PC-3 (cell line): ENCODE measurements around the gene GORASP1. TPM values are rescaled to one million over a fixed set of nuclear protein-coding genes. Genes with fewer than 3 reads are reported as not detected.
A peak's percentile ranks its signal among the peaks of the same experiment; 100 is the strongest.

ENCODE experiments used
- ATAC-seq: fragments of 200-7000 bp; cut with Tn5 transposase; 2 replicates; pipeline ENCODE4 v1.9.1; 2020; ENCODE audit warnings: mild to moderate bottlenecking, moderate library complexity
- BruUV-seq: library from RNA; stranded (reverse); fragments of 400-500 nt; replicated peaks from 2 replicates; lab custom pipeline; 2021; lab: Mats Ljungman, UMichigan
- CTCF ChIA-PET: fragments of 300-600 bp; sonication (Branson Sonifier 250); formaldehyde crosslinking; loops from one replicate; lab custom pipeline; 2022; ENCODE audit warnings: antibody characterized with exemption; lab: Charles Lee
- POLR2A ChIA-PET: fragments of 300-600 bp; sonication (Branson Sonifier 250); formaldehyde crosslinking; loops from one replicate; lab custom pipeline; 2022; ENCODE audit warnings: antibody characterized with exemption; ENCODE audit not compliant: unreplicated experiment; lab: Charles Lee
- DNase-seq: peaks from one replicate; pipeline ENCODE4 v3.0.0-alpha.2; 2015
- H2AFZ ChIP-seq: fragments of 300-600 bp; sonication (generic); 2 replicates; pipeline ENCODE4 v1.6.0; 2016; ENCODE audit warnings: antibody characterized with exemption, low read length
- H3F3A ChIP-seq: fragments of 300-600 bp; sonication (generic); one replicate; pipeline ENCODE4 v1.6.0; 2017; ENCODE audit warnings: antibody characterized with exemption, low read length, control low read depth, mild to moderate bottlenecking; ENCODE audit not compliant: unreplicated experiment
- H3K27ac ChIP-seq: fragments of 300-600 bp; sonication (generic); 2 replicates; pipeline ENCODE4 v1.5.1; 2016; ENCODE audit warnings: mild to moderate bottlenecking, low read length
- H3K27me3 ChIP-seq: fragments of 300-600 bp; sonication (generic); 2 replicates; pipeline ENCODE4 v1.6.1; 2016; ENCODE audit warnings: low read length, mixed read lengths
- H3K36me3 ChIP-seq: fragments of 300-600 bp; sonication (generic); 2 replicates; pipeline ENCODE4 v1.6.1; 2016; ENCODE audit warnings: low read depth, mixed run types, low read length, mixed read lengths
- H3K4me1 ChIP-seq: fragments of 300-600 bp; sonication (generic); 2 replicates; pipeline ENCODE4 v1.5.1; 2016; ENCODE audit warnings: low read length; ENCODE audit not compliant: insufficient read depth
- H3K4me2 ChIP-seq: fragments of 300-600 bp; sonication (generic); 2 replicates; pipeline ENCODE4 v1.6.0; 2016; ENCODE audit warnings: low read length
- H3K4me3 ChIP-seq: fragments of 300-600 bp; sonication (generic); 2 replicates; pipeline ENCODE4 v1.5.1; 2016; ENCODE audit warnings: mild to moderate bottlenecking, low read length, mixed read lengths
- H3K79me2 ChIP-seq: fragments of 300-600 bp; sonication (generic); 2 replicates; pipeline ENCODE4 v1.6.1; 2017; ENCODE audit warnings: low read length, mixed read lengths
- H3K9ac ChIP-seq: fragments of 300-600 bp; sonication (generic); 2 replicates; pipeline ENCODE4 v1.6.0; 2016; ENCODE audit warnings: mild to moderate bottlenecking, low read length
- H3K9me2 ChIP-seq: fragments of 300-600 bp; sonication (generic); replicated peaks from 2 replicates; pipeline ENCODE4 v1.6.1; 2016; ENCODE audit warnings: mixed run types, low read length, mixed read lengths
- H3K9me3 ChIP-seq: fragments of 300-600 bp; sonication (generic); 2 replicates; pipeline ENCODE4 v1.6.1; 2016; ENCODE audit warnings: low read length, mixed read lengths
- H4K20me1 ChIP-seq: fragments of 300-600 bp; sonication (generic); 2 replicates; pipeline ENCODE4 v1.6.1; 2016; ENCODE audit warnings: low read length, mixed read lengths
- EZH2 ChIP-seq: fragments of 300-600 bp; sonication (generic); IDR thresholded peaks from one replicate; pipeline ENCODE4 v1.6.1; 2017; ENCODE audit warnings: antibody characterized with exemption, mild to moderate bottlenecking, low read length; ENCODE audit not compliant: unreplicated experiment
- EZH2phosphoT487 ChIP-seq: fragments of 300-600 bp; sonication (generic); IDR thresholded peaks from 2 replicates; pipeline ENCODE4 v1.6.1; 2018; ENCODE audit warnings: mild to moderate bottlenecking, antibody characterized with exemption, low read length, borderline replicate concordance
- intact Hi-C: fragments of 100-400 bp; cut with micrococcal nuclease; formaldehyde crosslinking; loops from 2 replicates; pipeline ENCODE4 v1.9.0; 2023
- total RNA-seq: library from RNA; depleted of rRNA; stranded (reverse); fragments of >200 nt; gene quantifications from 2 replicates; pipeline ENCODE4 v1.2.3, GENCODE V29; 2014
- TF ChIP-seq, protein P1 (sequence below): fragments of 300-600 bp; sonication (generic); conservative IDR thresholded peaks from 2 replicates; pipeline ENCODE4 v1.5.1; 2017; ENCODE audit warnings: antibody characterized with exemption, low read depth, mild to moderate bottlenecking, low read length

GORASP1 gene
- total RNA-seq, 1 experiment from 2014 or later: 47.4 TPM

DNA sequence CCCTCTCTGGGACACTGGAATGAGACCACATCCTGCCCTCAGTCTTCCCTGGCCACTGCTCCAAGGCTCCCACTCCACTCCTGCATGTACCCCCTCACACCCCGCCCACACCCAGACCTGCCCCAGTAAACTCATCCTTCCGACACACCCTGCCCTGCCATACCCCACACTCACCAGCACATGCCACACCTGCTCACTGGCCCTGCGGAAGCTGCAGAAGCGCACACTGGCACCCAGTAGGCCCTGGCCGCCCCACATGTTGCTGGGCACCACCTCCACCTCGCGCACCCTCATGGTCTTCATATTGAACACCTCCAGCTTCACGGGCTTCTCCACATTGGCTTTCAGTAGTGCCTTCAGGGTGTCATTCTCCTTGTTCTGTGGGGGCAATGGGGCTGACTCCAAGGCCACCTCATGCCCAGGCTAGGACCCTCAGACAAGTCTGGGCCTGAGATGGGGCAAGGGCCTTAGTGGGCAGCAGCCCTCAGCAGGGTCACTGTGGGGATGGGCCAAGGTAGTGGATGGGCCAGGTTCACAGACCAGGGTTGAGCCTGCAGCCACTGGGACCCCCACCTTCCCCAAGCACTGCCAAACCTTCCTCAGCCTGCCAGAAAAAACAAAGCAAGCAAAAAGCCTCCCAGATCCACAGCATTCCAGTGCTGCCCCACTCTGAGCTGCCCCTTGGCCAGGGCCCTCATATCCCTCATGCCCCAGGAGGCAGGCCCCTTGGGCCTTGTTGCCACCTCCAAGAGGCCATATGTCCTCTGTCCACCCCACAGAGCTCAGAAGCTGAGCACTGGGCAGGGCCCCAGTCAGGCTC is 4.7 kb downstream of the GORASP1 start:
- Histone ChIP-seq H3K9me2 (no peaks in the 10 kb centered on the region), H3K4me1 (peaks cover 16% of the 10 kb centered on the region), H4K20me1 (peaks cover 19% of the 10 kb centered on the region; the same call in 1 of the 2 replicates), H3K79me2 (peaks cover 42% of the 10 kb centered on the region), H3K36me3 (peaks cover 22% of the 10 kb centered on the region), H3K4me2 (no peak overlapping the region), H3K4me3 (no peak overlapping the region), H3K27me3 (no peaks in the 10 kb centered on the region), H3K27ac (no peak overlapping the region), H2AFZ (no peak overlapping the region), H3K9me3 (no peaks in the 10 kb centered on the region), H3F3A (no peaks in the 10 kb centered on the region), H3K9ac (no peak overlapping the region)
- ChIA-PET POLR2A (no interaction called here), CTCF (no interaction called here)
- ATAC-seq: no peak
- BruUV-seq: no TSS peak
- intact Hi-C loops: no loop called here
- DNase-seq: no peak
- TF ChIP-seq, protein P1, sequence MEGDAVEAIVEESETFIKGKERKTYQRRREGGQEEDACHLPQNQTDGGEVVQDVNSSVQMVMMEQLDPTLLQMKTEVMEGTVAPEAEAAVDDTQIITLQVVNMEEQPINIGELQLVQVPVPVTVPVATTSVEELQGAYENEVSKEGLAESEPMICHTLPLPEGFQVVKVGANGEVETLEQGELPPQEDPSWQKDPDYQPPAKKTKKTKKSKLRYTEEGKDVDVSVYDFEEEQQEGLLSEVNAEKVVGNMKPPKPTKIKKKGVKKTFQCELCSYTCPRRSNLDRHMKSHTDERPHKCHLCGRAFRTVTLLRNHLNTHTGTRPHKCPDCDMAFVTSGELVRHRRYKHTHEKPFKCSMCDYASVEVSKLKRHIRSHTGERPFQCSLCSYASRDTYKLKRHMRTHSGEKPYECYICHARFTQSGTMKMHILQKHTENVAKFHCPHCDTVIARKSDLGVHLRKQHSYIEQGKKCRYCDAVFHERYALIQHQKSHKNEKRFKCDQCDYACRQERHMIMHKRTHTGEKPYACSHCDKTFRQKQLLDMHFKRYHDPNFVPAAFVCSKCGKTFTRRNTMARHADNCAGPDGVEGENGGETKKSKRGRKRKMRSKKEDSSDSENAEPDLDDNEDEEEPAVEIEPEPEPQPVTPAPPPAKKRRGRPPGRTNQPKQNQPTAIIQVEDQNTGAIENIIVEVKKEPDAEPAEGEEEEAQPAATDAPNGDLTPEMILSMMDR: no peak
- TF ChIP-seq EZH2 (no peak), EZH2phosphoT487 (no peak)

DNA sequence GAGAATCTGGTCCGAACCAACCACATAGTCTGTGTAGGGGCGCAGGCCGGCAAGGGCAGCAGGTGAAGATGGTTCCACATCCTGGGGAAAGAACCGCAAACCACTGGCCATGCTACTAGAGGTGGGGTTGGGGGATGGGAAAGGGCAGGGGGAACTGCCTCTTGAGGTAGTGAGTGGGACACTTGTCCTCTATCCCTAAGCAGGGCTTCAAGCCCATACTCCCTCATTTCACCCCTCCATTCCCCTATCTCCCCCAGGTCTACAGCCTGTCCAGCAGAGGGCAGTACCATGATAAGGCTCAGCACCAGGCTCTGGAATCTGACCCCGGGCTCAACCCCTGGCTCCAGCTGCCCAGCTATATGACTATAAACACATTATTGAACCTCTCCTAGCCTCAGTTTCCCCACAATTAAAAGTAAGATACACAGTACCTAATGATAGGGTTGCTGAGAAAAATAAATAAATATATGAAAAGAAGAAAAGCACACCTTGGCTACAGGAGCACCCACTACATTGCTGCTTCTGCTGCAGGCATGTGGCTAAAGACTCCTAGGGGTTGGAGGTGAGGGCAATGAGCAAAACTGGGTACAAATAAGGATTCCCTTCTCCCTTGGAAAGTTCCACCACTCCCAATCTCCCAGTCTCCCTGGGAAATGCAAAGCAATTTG is 6.3 kb downstream of the GORASP1 start:
- Histone ChIP-seq H3K27me3 (no peaks in the 10 kb centered on the region), H3K4me2 (no peak overlapping the region), H3K4me1 (peaks cover 12% of the 10 kb centered on the region), H3K9ac (no peak overlapping the region), H4K20me1 (peaks cover 15% of the 10 kb centered on the region; the same call in 1 of the 2 replicates), H3K4me3 (no peak overlapping the region), H3K79me2 (peaks cover 33% of the 10 kb centered on the region), H2AFZ (no peak overlapping the region), H3F3A (no peaks in the 10 kb centered on the region), H3K9me3 (no peaks in the 10 kb centered on the region), H3K9me2 (no peaks in the 10 kb centered on the region), H3K36me3 (peaks cover 31% of the 10 kb centered on the region), H3K27ac (no peak overlapping the region)
- no TSS peak for BruUV-seq
- peak; percentile 78 for ATAC-seq
- ChIA-PET POLR2A (no interaction called here), CTCF (interaction anchor here (1.0 kb wide), 1 partner anchor 187 kb away, joined by 6 read pairs; no protein-coding TSS in a partner anchor)
- peak; percentile 58 for DNase-seq
- TF ChIP-seq EZH2 (no peak), EZH2phosphoT487 (no peak)
- TF ChIP-seq, protein P1: peak; percentile 93
- intact Hi-C loops: loop anchor here (1.0 kb wide), 2 partner anchors 88 to 187 kb away; no protein-coding TSS in a partner anchor
